KMS-11 (cell line): Measurements from ENCODE around the gene MAGEA10.

Experiments used
- H2AFZ ChIP-seq: fragments of 200-600 bp; sonication (generic); 2 replicates; pipeline ENCODE4 v1.6.1; 2016; ENCODE audit warnings: antibody characterized with exemption, mixed run types, low read depth
- H3K27ac ChIP-seq: fragments of 200-600 bp; sonication (generic); 2 replicates; pipeline ENCODE4 v1.6.1; 2016; ENCODE audit warnings: mild to moderate bottlenecking, mixed run types
- H3K27me3 ChIP-seq: fragments of 200-600 bp; sonication (generic); 2 replicates; pipeline ENCODE4 v1.6.1; 2017; ENCODE audit warnings: mild to moderate bottlenecking, low read depth, mixed run types, moderate library complexity; ENCODE audit not compliant: insufficient read depth
- H3K36me3 ChIP-seq: fragments of 200-600 bp; sonication (generic); 2 replicates; pipeline ENCODE4 v1.6.1; 2017; ENCODE audit warnings: mild to moderate bottlenecking, mixed run types; ENCODE audit not compliant: insufficient read depth
- H3K4me1 ChIP-seq: fragments of 200-600 bp; sonication (generic); 2 replicates; pipeline ENCODE4 v1.6.1; 2016; ENCODE audit warnings: mild to moderate bottlenecking, low read depth, mixed run types; ENCODE audit not compliant: poor library complexity, severe bottlenecking
- H3K4me2 ChIP-seq: fragments of 200-600 bp; sonication (generic); 2 replicates; pipeline ENCODE4 v1.7.0; 2016; ENCODE audit warnings: mild to moderate bottlenecking, mixed run types
- H3K4me3 ChIP-seq: fragments of 200-600 bp; sonication (generic); IDR thresholded peaks from 2 replicates; pipeline ENCODE4 v1.6.1; 2017; ENCODE audit warnings: low read depth, low read length, mixed read lengths; ENCODE audit not compliant: insufficient read depth
- H3K79me2 ChIP-seq: fragments of 200-600 bp; sonication (generic); 2 replicates; pipeline ENCODE4 v1.6.1; 2016; ENCODE audit warnings: low read depth, mixed run types; ENCODE audit not compliant: insufficient read depth
- H3K9ac ChIP-seq: fragments of 200-600 bp; sonication (generic); 2 replicates; pipeline ENCODE4 v1.6.1; 2016; ENCODE audit warnings: mild to moderate bottlenecking, mixed run types
- H4K20me1 ChIP-seq: fragments of 200-600 bp; sonication (generic); 2 replicates; pipeline ENCODE4 v1.6.1; 2016; ENCODE audit warnings: mild to moderate bottlenecking, mixed run types; ENCODE audit not compliant: insufficient read depth
- CTCF ChIP-seq: fragments of 200-600 bp; sonication (generic); conservative IDR thresholded peaks from 2 replicates; pipeline ENCODE4 v1.6.1; 2017; ENCODE audit warnings: low read depth, mild to moderate bottlenecking, antibody characterized with exemption, low read length, moderate library complexity, mixed read lengths

Gene MAGEA10

GRCh38 chrX:152170621-152171020, 32.2 kb upstream of the MAGEA10 start:
- no peak overlapping the region for H2AFZ ChIP-seq
- H3K27ac ChIP-seq: no peak overlapping the region
- H3K9ac ChIP-seq: no peak overlapping the region
- TF ChIP-seq CTCF: no peak
- no peaks in the 10 kb centered on the region for H3K79me2 ChIP-seq
- no peak overlapping the region for H3K4me3 ChIP-seq
- H4K20me1 ChIP-seq: no peaks in the 10 kb centered on the region
- no peaks in the 10 kb centered on the region for H3K36me3 ChIP-seq
- no peaks in the 10 kb centered on the region for H3K4me1 ChIP-seq
- H3K27me3 ChIP-seq: no peaks in the 10 kb centered on the region
- no peak overlapping the region for H3K4me2 ChIP-seq

- Histone ChIP-seq H3K4me3 (no peak overlapping the region), H3K27ac (no peak overlapping the region), H3K4me2 (no peak overlapping the region), H3K27me3 (no peaks in the 10 kb centered on the region), H3K9ac (no peak overlapping the region), H3K4me1 (no peaks in the 10 kb centered on the region), H3K36me3 (no peaks in the 10 kb centered on the region), H3K79me2 (no peaks in the 10 kb centered on the region), H4K20me1 (no peaks in the 10 kb centered on the region), H2AFZ (no peak overlapping the region)
- no peak for TF ChIP-seq CTCF
Observed at GRCh38 chrX:152165033-152165743, 26.8 kb upstream of the MAGEA10 start.

GRCh38 chrX:152157042-152157441, 18.7 kb upstream of the MAGEA10 start:
- Histone ChIP-seq H3K4me1 (no peaks in the 10 kb centered on the region), H3K9ac (no peak overlapping the region), H3K79me2 (no peaks in the 10 kb centered on the region), H4K20me1 (no peaks in the 10 kb centered on the region), H3K4me3 (no peak overlapping the region), H3K36me3 (no peaks in the 10 kb centered on the region), H3K27me3 (no peaks in the 10 kb centered on the region), H3K27ac (no peak overlapping the region), H2AFZ (no peak overlapping the region), H3K4me2 (no peak overlapping the region)
- TF ChIP-seq CTCF: no peak

- no peak overlapping the region for H2AFZ ChIP-seq
- no peaks in the 10 kb centered on the region for H3K4me1 ChIP-seq
- TF ChIP-seq CTCF: no peak
- H3K36me3 ChIP-seq: no peaks in the 10 kb centered on the region
- H3K4me2 ChIP-seq: no peak overlapping the region
- H3K27me3 ChIP-seq: no peaks in the 10 kb centered on the region
- H3K27ac ChIP-seq: no peak overlapping the region
- no peaks in the 10 kb centered on the region for H4K20me1 ChIP-seq
- no peak overlapping the region for H3K9ac ChIP-seq
- H3K4me3 ChIP-seq: no peak overlapping the region
- no peaks in the 10 kb centered on the region for H3K79me2 ChIP-seq
Observed at GRCh38 chrX:152155766-152156310, 17.5 kb upstream of the MAGEA10 start.
